ENCODE data around the gene PARVA. TPM values are rescaled to one million over a fixed set of nuclear protein-coding genes. Genes with fewer than 3 reads are reported as not detected.

The PARVA gene
- total RNA-seq, 4 donors from 2014 or later = 64.2 to 85.0 (median 70.5) TPM

GRCh38 chr11:12505183-12505582, 127.8 kb downstream of the PARVA start:
- H3K27me3 ChIP-seq = no peaks in the 10 kb centered on the region
- no peak overlapping the region for H3K4me3 ChIP-seq
- H3K27ac ChIP-seq = peak overlapping the region in 2 of 4 donors; percentile 41 to 59
- no peaks in the 10 kb centered on the region for H3K9me3 ChIP-seq
- DNase-seq (ENCODE audit: low spot score in 2 of 2) = no peak
- peaks cover 0 to 73% (median 9%) of the 10 kb centered on the region in 4 donors for H3K4me1 ChIP-seq
- H3K36me3 ChIP-seq = peaks cover 0 to 38% (median 0%) of the 10 kb centered on the region in 3 donors
- WGBS, 2 donors = 78 to 85% methylated on average over 2 of the region's 2 CpGs
- no peak for TF ChIP-seq EP300 (IDR thresholded peaks at IDR 0.05)
- no peak for TF ChIP-seq CTCF (IDR thresholded peaks at IDR 0.05)
- TF ChIP-seq POLR2A (IDR thresholded peaks at IDR 0.05) = no peak

GRCh38 chr11:12506404-12506921, 129.1 kb downstream of the PARVA start:
- TF ChIP-seq EP300 (IDR thresholded peaks at IDR 0.05) (no peak), POLR2A (IDR thresholded peaks at IDR 0.05) (no peak), CTCF (IDR thresholded peaks at IDR 0.05) (no peak)
- Histone ChIP-seq H3K4me1 (peaks cover 0 to 69% (median 9%) of the 10 kb centered on the region in 4 donors), H3K27me3 (no peaks in the 10 kb centered on the region), H3K27ac (peak overlapping the region in 2 of 4 donors; percentile 39 to 59), H3K9me3 (no peaks in the 10 kb centered on the region), H3K4me3 (no peak overlapping the region), H3K36me3 (peaks cover 0 to 36% (median 0%) of the 10 kb centered on the region in 3 donors)
- DNase-seq (ENCODE audit: low spot score in 2 of 2) = no peak

GRCh38 chr11:12507391-12507790, 130.0 kb downstream of the PARVA start:
- Histone ChIP-seq H3K9me3 (no peaks in the 10 kb centered on the region), H3K4me3 (no peak overlapping the region), H3K27me3 (no peaks in the 10 kb centered on the region), H3K4me1 (peaks cover 0 to 60% (median 9%) of the 10 kb centered on the region in 4 donors), H3K27ac (peak overlapping the region; percentile 12 to 59 (median 40)), H3K36me3 (peaks cover 0 to 36% (median 0%) of the 10 kb centered on the region in 3 donors)
- TF ChIP-seq CTCF (IDR thresholded peaks at IDR 0.05) (no peak), EP300 (IDR thresholded peaks at IDR 0.05) (no peak), POLR2A (IDR thresholded peaks at IDR 0.05) (no peak)
- DNase-seq (ENCODE audit: low spot score in 2 of 2) = no peak
- WGBS, 2 donors = 66 to 75% methylated on average over 4 of the region's 4 CpGs

GRCh38 chr11:12508151-12508751, 130.9 kb downstream of the PARVA start:
- DNase-seq (ENCODE audit: low spot score in 2 of 2) = peak in 1 of 2 donors; percentile 63
- Histone ChIP-seq H3K4me1 (peaks cover 0 to 52% (median 6%) of the 10 kb centered on the region in 4 donors), H3K27me3 (no peaks in the 10 kb centered on the region), H3K27ac (peak overlapping the region in 3 of 4 donors; percentile 39 to 59 (median 41)), H3K4me3 (peak overlapping the region in 1 of 4 donors; percentile 17), H3K36me3 (peaks cover 0 to 41% (median 0%) of the 10 kb centered on the region in 3 donors), H3K9me3 (no peaks in the 10 kb centered on the region)
- WGBS, 2 donors = 28 to 35% methylated on average over 4 of the region's 4 CpGs
- peak in 1 of 2 donors; percentile 80 for TF ChIP-seq EP300 (IDR thresholded peaks at IDR 0.05)
- no peak for TF ChIP-seq POLR2A (IDR thresholded peaks at IDR 0.05)

GRCh38 chr11:12509371-12509770, 132.0 kb downstream of the PARVA start:
- no peaks in the 10 kb centered on the region for H3K27me3 ChIP-seq
- DNase-seq (ENCODE audit: low spot score in 2 of 2) = no peak
- TF ChIP-seq CTCF (IDR thresholded peaks at IDR 0.05) (no peak), POLR2A (IDR thresholded peaks at IDR 0.05) (no peak), EP300 (IDR thresholded peaks at IDR 0.05) (no peak)
- H3K4me1 ChIP-seq = peaks cover 0 to 40% (median 6%) of the 10 kb centered on the region in 4 donors
- H3K27ac ChIP-seq = peak overlapping the region in 2 of 4 donors; percentile 28 to 59
- WGBS, 2 donors = 78 to 83% methylated on average over 1 to 5 of the region's 5 CpGs
- H3K4me3 ChIP-seq = no peak overlapping the region
- no peaks in the 10 kb centered on the region for H3K9me3 ChIP-seq
- H3K36me3 ChIP-seq = peaks cover 0 to 42% (median 0%) of the 10 kb centered on the region in 3 donors
